Measurements from ENCODE around the gene ADARB1.

ADARB1 gene

GRCh38 chr21:45226540-45227326 is 152.4 kb downstream of the ADARB1 start:
- DNase-seq (ENCODE audit: low spot score) = no peak
- in situ Hi-C loops (cut with MboI; ENCODE audit: low sequenced_read_pairs, unreplicated experiment) = no loop called here
- no peak for TF ChIP-seq CTCF (IDR thresholded peaks at IDR 0.05; ENCODE audit: borderline replicate concordance, control extremely low read depth, extremely low read depth, insufficient read depth, missing control alignments)

- in situ Hi-C loops (cut with MboI; ENCODE audit: low sequenced_read_pairs, unreplicated experiment) = no loop called here
- DNase-seq (ENCODE audit: low spot score) = no peak
- TF ChIP-seq CTCF (IDR thresholded peaks at IDR 0.05; ENCODE audit: borderline replicate concordance, control extremely low read depth, extremely low read depth, insufficient read depth, missing control alignments) = no peak
These were observed 153.4 kb downstream of the ADARB1 start for GRCh38 chr21:45227735-45228134.

GRCh38 chr21:45228171-45228641 is 153.8 kb downstream of the ADARB1 start:
- no peak for DNase-seq (ENCODE audit: low spot score)
- in situ Hi-C loops (cut with MboI; ENCODE audit: low sequenced_read_pairs, unreplicated experiment) = no loop called here
- no peak for TF ChIP-seq CTCF (IDR thresholded peaks at IDR 0.05; ENCODE audit: borderline replicate concordance, control extremely low read depth, extremely low read depth, insufficient read depth, missing control alignments)

- DNase-seq (ENCODE audit: low spot score) = no peak
- TF ChIP-seq CTCF (IDR thresholded peaks at IDR 0.05; ENCODE audit: borderline replicate concordance, control extremely low read depth, extremely low read depth, insufficient read depth, missing control alignments) = no peak
These were observed 154.4 kb downstream of the ADARB1 start for GRCh38 chr21:45228656-45229240.

GRCh38 chr21:45231705-45232104 is 157.3 kb downstream of the ADARB1 start:
- no peak for DNase-seq (ENCODE audit: low spot score)
- no peak for TF ChIP-seq CTCF (IDR thresholded peaks at IDR 0.05; ENCODE audit: borderline replicate concordance, control extremely low read depth, extremely low read depth, insufficient read depth, missing control alignments)
- in situ Hi-C loops (cut with MboI; ENCODE audit: low sequenced_read_pairs, unreplicated experiment) = no loop called here

More at GRCh38 chr21:45228656-45229240, 154.4 kb downstream of the ADARB1 start:
- in situ Hi-C loops (cut with MboI; ENCODE audit: low sequenced_read_pairs, unreplicated experiment) = no loop called here

- TF ChIP-seq CTCF (IDR thresholded peaks at IDR 0.05; ENCODE audit: borderline replicate concordance, control extremely low read depth, extremely low read depth, insufficient read depth, missing control alignments) = no peak
- no peak for DNase-seq (ENCODE audit: low spot score)
- in situ Hi-C loops (cut with MboI; ENCODE audit: low sequenced_read_pairs, unreplicated experiment) = no loop called here
These were observed 159.7 kb downstream of the ADARB1 start for GRCh38 chr21:45234127-45234526.
